ENCODE data around the gene KRT37.

- TF ChIP-seq CTCF (IDR thresholded peaks at IDR 0.05; ENCODE audit: low read depth, low read length) (no peak), EZH2phosphoT487 (IDR thresholded peaks at IDR 0.05; ENCODE audit: low read depth) (no peak)
These were observed 13.1 kb downstream of the KRT37 start for GRCh38 chr17:41411072-41411840.

All from OCI-LY3 (cell line).